ENCODE results near the gene HEATR3. TPM values are rescaled to one million over a fixed set of nuclear protein-coding genes. Genes with fewer than 3 reads are reported as not detected.

Gene HEATR3, protein sequence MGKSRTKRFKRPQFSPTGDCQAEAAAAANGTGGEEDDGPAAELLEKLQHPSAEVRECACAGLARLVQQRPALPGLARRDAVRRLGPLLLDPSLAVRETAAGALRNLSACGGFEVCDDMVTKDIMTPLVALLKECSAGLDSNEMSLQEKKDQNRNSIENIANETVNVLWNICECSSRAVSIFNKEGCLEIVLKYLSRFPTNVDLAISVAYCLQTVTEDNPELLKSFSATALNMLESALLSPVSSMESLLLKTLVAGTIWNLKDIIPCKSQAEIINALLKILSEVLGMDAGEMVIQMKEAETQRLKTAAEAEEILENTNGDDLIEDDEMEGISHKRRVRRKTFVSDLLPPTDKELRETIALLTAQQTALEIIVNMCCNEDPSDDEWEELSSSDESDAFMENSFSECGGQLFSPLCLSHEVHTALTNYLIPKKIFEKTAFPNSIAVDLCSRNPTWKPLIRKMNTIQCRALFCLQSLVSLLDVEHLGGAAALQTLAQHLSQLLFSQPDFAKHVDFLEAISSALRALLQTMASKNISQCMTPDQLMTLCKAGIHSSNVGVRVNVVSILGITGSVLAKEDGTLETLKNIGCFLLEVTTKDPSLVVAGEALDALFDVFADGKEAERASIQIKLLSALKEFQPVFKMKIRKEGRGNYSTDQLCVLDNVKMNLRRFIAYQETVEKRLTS
- 30.3 and 30.6 TPM in 2 replicates for total RNA-seq

DNA sequence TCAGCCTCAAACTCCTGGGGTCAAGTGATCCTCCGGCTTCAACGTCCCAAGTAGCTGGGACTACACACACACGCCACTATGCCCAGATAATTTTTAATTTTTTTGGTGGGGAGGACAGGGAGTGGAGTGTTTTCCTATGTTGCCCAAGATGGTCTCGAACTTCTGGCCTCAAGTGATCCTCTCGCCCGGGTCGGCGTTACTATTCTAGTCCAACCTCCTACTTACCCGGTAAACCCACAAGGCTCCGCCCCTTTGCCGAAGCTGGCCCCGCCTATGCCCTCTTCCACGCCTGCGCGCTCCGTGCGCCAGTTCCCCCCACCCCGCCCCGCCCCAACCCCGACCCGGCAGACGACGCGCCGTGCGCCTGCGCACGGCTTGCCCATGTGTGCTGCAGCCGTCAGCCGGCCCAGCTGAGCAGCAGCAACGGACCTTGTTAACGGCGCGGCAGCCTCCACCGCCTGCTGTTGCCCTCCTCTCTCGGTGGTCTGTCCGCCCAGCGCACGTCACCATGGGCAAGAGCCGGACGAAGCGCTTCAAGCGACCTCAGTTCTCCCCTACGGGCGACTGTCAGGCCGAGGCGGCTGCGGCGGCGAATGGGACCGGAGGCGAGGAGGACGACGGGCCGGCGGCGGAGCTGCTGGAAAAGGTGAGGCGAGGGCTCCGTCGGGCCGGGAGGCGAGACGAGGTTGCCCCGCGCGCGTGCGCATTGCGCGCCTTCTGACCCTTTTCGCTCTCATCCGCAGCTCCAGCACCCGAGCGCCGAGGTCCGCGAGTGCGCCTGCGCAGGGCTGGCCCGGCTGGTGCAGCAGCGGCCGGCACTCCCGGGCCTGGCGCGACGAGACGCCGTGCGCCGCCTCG, at the start of gene HEATR3:
TSS of gene HEATR3 (plus strand) at position 347 of the 858 bp plus-strand sequence. CDS start at position 509, 162 bp downstream.
- DNase-seq: peak; percentile 96

GRCh38 chr16:50017553-50017952, 48.2 kb upstream of the HEATR3 start:
- no peak for DNase-seq

GRCh38 chr16:50021544-50021943, 44.2 kb upstream of the HEATR3 start:
- peak; percentile 3 for DNase-seq

GRCh38 chr16:50023641-50024040, 42.1 kb upstream of the HEATR3 start:
- no peak for DNase-seq

- no peak for DNase-seq
Measured at GRCh38 chr16:50024207-50024606, 41.6 kb upstream of the HEATR3 start.

DNA sequence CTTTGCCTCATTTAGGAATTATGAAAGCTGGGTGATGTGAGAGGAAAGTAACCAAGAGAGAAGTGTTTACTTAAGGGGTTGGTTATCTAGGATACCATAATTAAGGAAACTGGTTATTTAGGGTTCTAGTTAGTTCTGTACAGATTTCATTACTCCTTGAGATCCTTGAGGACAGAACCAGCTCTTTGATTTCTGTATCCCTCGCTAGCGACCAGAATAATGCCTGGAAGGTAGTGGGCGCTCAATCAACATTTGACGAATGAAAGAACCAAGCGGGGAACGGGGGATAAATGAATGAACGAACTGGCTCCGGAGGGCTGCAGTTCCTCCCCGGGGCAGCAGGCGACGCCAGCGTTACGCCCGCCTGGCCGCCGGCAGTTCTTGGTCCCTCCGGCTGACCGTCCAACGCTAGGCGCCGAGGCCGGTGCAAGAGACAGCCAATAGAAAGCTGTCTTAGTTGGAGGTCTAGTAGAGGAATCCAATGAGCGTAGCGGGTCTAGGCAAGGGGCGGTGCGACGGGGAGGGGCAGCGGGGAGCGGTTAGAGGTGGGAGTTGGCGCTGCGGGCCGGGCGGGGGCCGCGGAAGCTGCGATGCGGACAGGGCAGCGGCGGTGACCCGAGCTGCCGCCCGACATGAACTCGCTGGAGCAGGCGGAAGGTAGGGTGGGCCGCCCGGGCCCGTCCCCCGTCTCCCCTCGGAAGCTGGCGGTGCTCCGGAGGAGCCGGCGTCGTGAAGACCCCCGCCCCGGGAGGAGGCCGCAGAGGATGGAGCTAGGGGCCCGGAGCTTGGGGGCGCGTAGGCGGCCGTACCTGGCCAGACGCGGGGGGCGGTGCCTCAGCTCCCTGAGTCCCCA, 40.9 kb upstream of the HEATR3 start, which contains the start of gene CNEP1R1:
TSS of gene CNEP1R1 (plus strand) at position 542 of the 853 bp plus-strand sequence. CDS start at position 633, 91 bp downstream.
- DNase-seq: peak; percentile 98

DNA sequence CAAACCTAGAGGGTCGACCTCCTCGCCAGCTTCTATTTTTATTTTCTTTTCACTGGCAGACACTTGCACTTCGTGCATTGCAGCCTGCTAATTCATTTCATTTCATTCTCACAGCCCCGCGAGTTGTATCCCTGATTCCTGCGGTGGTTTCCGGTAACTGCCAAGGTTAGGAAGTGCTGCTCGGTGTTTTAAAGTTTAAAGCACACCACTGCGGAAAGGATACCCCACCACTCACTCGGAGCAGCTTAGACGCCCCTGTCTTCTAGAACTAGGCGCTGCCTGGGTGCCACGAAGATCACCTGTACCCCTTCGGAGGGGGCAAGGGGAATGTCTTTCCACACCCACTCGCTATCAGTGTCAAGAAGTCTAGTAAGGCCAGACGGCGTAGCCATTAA, 40.2 kb upstream of the HEATR3 start:
- peak; percentile 28 for DNase-seq

- no peak for DNase-seq
Measured at GRCh38 chr16:50027829-50028228, 37.9 kb upstream of the HEATR3 start.

GRCh38 chr16:50035468-50035992, 30.2 kb upstream of the HEATR3 start:
- no peak for DNase-seq

DNA sequence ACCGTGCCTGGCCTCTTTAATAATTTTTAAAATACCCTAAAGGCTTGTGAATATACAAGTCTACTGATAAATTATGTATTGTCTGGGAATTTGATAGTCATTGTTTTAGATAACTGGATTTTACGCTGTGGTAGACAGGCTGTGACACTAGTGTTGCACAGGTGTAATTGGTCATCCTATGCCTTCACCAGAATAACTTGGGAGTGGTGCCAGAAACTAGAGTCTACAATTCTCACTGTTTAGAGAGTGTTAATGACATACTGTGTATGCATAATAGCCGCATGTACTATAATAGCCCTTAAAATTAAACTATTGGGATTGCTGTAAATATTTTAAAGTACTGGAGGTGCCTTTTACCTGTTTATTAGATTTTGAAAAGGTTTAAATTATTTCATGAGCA, 29.3 kb upstream of the HEATR3 start:
- no peak for DNase-seq

DNA sequence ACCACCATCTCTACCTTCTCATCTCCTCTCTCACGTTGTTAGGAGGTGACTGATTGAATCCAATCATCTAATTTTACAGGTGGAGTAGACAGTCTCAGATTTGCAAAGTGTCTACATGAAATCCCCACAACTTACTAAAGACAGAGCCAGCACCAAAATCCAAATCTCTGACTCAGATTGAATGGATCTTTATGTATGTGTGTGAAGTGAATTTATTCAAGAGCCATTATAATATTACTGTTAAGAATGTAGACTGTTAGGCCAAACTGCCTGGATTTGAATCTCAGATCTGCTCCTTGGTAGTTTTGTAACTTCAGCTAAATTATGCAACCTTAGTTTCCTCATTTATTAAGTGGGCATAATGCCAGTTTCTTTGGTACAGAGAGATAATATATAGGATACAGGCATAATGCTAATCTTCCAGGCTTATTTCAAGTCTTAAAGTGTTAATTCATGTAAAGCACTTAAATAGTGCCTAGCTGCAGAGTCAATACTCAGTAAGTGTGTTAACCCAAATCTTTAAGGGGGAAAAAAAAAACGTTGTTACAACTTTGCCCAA, 28.0 kb upstream of the HEATR3 start:
- DNase-seq: no peak

DNA sequence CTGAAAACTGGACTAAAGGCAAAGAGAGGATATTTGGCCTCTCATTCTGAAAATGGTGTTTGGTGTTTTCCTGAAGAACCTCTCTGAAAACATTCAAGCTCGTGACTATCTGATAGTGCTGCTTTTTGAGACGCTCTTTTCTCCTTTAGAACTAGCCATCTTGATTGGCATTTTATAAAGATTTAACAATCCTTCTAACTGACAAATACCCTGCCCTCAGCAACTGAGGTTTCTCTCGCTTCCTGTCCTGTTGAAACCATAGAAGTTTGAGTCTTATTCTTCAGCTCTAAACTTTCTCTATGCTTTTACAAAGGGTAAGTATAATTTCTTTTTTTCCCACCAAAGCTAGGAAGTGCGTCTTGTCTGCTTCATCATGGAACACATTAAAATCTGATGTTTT, 27.5 kb upstream of the HEATR3 start:
- DNase-seq: no peak

DNA sequence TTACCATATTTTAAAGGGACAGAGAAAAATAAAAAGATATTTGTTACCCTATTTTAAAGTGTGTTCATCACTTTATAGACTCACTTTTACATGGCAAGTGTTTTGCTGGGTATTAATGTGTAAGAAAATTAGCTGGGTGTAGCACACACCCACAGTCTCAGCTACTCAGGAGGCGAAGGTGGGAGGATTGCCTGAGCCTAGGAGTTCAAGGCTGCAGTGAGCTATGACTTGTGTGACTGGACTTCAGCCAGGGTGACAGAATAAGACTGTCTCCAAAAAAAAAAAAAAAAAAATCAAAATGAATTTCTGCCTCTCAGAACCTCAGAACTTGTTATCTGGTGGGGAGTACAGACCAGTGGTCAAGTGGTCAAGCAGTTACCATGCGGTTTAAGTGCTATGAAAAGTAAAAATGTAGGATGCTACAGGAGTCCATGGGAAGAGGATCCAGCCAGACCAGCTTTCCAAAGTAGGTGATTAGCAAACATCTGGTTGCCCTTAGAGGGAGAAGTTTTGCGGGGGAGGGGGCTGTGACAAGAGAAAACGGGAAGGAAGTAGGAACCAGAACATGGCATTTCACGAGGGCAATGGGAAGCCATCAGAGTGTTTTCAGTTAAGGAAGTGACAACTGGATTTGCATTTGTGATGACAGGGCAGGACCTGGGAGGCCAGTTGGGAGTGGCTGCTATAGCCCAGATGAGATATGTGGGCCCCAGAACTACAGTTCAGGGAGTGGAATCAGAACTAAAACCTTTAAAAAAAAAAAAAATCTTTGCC, 26.8 kb upstream of the HEATR3 start:
- DNase-seq: no peak

- DNase-seq: no peak
Measured at GRCh38 chr16:50040018-50040417, 25.8 kb upstream of the HEATR3 start.

GRCh38 chr16:50040710-50041109, 25.1 kb upstream of the HEATR3 start:
- no peak for DNase-seq

DNA sequence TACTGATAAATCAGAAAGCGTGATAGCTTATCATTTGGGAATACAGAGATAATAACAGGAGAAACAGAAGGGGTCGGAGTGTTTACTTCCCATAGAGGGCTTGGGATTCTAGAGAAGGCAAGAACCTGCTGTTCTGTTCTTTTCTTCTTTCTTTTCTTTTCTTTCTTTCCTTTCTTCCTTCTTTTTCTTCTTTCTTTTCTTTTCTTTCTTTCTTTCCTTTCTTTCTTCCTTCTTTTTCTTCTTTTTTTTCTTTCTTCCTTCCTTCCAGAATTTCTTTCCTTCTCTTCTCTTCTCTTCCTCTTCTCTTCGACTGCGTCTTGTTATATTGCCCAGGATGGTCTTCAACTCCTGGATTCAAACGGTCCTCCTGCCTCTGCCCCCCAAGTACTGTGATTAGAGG, 22.4 kb upstream of the HEATR3 start:
- DNase-seq: no peak

GRCh38 chr16:50045412-50045811, 20.4 kb upstream of the HEATR3 start:
- no peak for DNase-seq

- no peak for DNase-seq
Measured at GRCh38 chr16:50046853-50047252, 18.9 kb upstream of the HEATR3 start.

GRCh38 chr16:50047864-50048263, 17.9 kb upstream of the HEATR3 start:
- DNase-seq: no peak

DNA sequence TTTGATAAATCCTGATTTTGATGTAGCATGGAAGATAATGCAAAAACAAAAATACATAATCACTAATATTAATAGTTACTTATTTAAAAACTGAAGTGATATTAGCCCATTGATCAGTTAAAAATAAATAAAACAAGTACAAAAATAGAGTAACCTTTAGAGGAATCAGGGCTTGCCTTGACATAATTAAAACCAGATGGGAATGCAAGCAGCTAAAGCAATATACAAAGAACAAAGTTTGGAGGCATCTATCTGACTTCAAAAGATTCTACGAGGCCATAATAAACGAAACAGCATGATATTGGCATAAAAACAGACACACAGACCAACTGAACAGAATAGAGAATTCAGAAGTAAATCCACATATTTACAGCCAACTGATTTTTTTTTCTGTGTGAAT, 15.0 kb upstream of the HEATR3 start:
- no peak for DNase-seq

DNA sequence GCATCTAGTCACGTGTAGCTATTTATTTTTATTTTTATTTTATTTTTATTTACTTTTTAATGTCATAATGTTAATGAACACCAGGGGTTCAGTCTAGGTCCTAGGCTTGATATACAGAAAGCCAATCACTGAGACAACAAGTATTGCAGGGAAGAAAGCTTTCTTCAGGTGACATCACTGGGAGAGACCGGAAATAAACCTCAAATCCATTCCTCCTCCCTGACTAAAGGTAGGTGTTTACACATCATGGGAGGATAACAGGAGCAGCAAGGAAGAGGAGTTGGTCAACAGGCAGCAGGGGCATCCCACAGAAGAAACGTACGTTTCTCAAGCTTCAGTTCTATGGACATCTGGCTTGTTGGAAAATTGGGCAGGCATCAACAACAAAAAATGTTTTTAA, 9.5 kb upstream of the HEATR3 start:
- DNase-seq: no peak

Data from dermis blood vessel endothelial cell (primary cell).